NCI-H526 (cell line): ENCODE results near the gene HCRTR2.
"Not testable (repeated sequence)": the region's sequence is repeated elsewhere in the genome, so short reads cannot be mapped to it uniquely, and the experiment has no call there.

Experiments used
- DNase-seq, 2 experiments: peaks; one replicate each; lab custom pipeline; 2025; lab: John Stamatoyannopoulos, UW

HCRTR2 gene

GRCh38 chr6:55174211-55175026 is at the start of gene HCRTR2:
Gene HCRTR2 (plus strand): TSS chr6:55174515. CDS start chr6:55174588, 73 bp downstream.
- DNase-seq, result peak in 1 of 2 experiments; percentile 36

- DNase-seq, result no peak
These were observed 43.5 kb upstream of the HCRTR2 start for GRCh38 chr6:55130806-55131324.

DNA sequence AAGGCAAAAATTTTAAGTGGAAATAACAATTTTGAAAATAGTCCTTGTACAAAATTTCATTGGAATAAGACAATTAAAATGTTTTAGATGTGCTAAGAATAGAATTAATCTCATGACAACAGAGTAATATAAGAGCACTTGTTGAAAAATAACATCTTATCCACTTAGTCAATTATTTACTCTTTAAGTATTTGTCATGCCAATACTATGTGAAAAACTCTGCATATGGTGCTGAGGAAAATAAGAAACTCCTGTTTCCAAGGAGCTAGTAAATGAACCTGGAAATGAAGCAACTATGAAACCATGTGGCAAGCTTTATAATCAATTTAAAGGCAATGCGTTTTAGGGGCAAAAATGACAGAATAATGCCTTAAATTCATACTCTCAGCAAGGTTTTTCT is 42.7 kb upstream of the HCRTR2 start:
- DNase-seq, result no peak

- DNase-seq, result no peak
These were observed 37.4 kb upstream of the HCRTR2 start for GRCh38 chr6:55136916-55137315.

GRCh38 chr6:55137929-55138693 is 36.2 kb upstream of the HCRTR2 start:
- DNase-seq, result no peak

DNA sequence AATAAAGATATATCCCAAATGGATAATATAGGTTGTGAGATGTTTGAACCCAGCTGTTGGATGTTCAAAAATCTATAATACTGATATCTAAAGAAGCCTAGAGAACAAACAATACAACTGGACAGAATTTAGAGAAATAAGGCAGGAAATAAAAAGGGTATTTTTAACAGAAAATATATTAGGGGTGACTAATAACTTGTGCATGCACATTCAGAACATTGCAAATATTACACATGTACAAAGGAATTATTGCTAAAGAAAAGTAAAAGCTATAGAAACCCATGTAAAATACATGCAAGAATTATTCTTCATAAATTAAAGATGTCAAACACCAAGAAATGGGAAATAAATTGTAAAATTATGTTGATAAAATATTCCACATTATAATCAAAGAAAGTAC is 32.7 kb upstream of the HCRTR2 start:
- no peak for DNase-seq

GRCh38 chr6:55142610-55143009 is 31.7 kb upstream of the HCRTR2 start:
- DNase-seq, result no peak

GRCh38 chr6:55153284-55153683 is 21.0 kb upstream of the HCRTR2 start:
- DNase-seq, result no peak

- DNase-seq, result not testable (repeated sequence)
These were observed 15.5 kb upstream of the HCRTR2 start for GRCh38 chr6:55158784-55159183.

GRCh38 chr6:55167860-55168259 is 6.5 kb upstream of the HCRTR2 start:
- no peak for DNase-seq

DNA sequence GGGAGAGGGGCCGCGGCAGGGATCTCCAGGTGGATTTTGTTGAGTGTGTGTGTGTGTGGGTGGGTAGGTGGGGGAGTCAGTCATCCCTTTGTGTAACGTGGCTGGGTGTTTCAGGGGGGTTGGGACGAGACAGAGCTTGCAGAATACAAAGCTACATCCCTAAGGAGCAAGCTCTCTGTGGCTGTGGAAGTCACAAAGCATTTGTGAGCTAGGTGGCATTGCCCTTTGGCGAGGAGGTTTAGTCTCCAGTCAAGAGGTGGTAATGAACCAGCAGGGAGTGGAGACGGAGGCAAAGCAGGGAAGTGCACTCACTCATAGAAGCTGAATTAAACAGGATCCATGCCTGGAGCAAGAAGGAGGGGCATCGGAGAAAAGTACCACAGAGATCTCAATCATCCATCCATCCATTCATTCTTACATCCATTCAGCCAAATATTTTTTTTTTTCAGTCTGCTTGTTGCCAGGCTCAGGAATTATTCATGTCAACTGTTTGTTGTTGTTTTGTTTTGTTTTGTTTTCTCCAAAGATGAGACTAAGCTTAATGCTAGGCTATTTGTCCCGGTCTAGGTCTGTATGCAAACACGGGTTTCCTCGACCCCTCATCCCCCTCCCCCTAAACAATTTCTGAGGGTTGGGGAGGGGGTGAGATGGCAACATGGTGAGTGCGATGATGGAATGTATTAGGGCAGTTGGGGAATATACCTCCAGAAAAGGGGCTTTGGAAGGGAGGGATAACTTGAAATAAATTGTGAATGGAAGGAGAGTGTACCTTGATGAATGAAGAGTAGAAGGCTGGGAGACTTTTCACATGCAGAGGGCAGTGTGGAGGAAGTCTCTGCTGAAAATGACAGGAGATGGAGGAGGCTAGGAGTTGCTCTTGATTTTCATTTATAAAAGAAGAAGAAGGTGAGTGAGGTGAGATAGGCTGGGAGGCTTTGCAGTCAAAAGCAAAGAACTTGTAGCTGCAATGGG is 1.0 kb downstream of the HCRTR2 start:
- DNase-seq, result peak; percentile 31 to 72

DNA sequence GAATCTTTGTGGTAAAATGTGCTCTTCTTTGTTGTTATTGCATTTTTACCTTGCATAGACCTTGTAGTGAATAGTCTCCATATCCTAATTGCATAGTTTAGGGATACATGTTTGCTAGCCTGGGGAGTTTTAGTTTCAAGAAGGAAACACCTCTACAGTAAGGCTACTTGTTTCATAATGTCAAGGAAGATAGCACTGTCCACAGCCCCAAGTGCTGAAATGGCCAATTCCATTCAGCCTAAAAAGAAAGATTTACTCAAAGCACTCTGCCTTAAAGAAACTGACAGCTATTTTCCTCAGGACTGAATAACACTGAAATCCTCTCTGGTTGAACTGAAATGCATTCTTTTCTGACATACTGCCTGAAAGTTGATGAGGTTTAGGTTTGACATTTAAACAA is 2.6 kb downstream of the HCRTR2 start:
- no peak for DNase-seq

DNA sequence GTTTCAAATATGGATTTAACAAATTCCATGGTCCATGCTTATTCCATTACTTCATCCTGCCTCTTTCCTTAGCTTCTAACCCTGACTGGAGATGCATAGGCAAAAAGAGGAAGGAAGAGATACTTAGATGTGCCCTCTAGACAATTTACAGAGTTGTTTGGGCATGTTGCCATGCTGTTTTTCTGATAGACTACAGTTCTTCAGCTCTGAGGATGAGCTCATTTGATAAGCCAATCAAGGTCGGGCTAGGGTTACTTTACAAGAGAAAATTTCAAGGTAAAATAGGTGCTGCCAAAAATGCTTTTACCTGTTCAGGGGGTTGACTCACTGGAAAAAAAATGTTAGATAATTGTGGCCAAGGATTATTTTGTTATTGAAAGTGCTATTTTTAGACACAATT is 5.9 kb downstream of the HCRTR2 start:
- no peak for DNase-seq

GRCh38 chr6:55182016-55182650 is 7.8 kb downstream of the HCRTR2 start:
- DNase-seq, result no peak

- no peak for DNase-seq
These were observed 10.6 kb downstream of the HCRTR2 start for GRCh38 chr6:55184782-55185530.

DNA sequence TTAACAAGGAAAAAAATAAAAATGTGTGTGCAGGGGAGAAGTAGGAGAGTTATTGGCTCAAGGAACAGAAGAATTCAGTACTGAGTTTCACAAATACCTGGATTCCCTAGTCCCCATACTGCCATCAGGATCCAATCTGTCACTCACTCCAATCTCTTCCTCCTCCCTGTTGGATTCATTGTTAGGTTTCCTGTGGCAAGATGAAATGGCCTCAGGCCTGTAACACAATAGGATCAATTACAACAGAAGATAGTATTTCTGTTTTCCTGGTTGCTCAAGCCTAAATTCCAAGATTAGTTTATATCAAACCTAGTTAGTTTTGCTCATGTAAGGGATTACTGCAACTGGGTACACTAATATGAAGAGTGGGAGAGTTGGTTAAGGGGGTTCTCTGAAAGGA is 24.4 kb downstream of the HCRTR2 start:
- no peak for DNase-seq

DNA sequence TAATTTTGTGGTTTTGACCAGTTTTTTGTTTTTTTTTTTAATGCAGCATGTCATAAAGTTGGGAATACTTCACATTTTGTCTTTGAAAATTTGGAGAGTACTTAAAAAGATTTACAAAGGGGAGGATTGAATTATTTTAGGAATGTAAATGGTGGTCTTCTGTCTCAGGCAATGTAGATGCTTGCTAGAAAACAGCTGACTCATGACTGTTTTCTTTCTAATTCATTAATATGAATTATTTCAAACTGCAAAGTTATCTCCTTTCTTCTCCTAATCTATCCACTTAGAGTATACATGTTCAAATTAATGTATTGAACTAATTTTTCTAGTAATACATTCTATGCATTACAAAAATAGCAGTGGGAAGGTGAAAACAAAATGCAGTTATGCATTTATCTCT is 24.9 kb downstream of the HCRTR2 start:
- DNase-seq, result no peak

DNA sequence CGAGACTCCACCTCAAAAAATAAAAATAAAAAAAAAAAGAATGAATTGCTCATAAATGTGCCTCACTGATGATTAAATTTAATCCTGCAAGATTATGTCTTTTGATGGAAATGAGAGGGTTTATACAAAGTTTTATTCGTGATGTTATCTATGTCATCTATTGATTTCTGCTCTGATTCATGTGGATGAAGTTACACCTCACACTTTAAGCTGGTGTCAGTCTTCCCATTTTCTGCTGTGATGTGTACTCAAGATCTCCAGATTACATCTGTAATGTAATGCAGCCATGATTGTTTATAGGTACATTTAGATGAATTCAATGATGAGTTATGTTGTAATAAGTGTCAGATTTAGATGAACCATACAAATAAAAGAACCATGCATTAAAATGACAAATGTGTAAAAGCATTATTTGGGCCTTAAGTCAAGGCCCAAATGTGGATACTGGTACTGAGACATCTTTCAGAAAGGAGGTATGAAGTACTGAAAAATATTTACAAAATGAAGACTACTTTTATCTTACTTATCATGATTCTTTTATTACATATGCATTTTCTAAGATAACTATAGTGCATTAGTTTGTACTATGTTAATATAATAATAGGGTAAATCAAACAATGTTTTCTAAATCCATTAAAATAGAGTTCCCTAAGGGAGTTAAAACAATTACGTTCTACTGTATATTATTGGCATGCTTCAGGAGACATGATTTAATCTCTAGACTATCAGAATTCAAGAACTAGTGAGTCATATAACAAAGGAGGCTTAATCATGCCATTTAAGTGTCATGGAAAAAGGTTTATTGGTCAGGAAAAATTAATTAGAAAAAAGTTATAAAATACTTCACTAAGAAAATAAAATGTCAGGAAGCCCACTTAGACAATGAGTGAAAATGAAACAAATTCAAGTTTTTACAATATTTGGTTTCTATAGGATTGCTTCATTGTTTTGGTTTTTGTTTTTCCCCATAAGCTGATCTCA is 34.5 kb downstream of the HCRTR2 start:
- DNase-seq, result no peak

DNA sequence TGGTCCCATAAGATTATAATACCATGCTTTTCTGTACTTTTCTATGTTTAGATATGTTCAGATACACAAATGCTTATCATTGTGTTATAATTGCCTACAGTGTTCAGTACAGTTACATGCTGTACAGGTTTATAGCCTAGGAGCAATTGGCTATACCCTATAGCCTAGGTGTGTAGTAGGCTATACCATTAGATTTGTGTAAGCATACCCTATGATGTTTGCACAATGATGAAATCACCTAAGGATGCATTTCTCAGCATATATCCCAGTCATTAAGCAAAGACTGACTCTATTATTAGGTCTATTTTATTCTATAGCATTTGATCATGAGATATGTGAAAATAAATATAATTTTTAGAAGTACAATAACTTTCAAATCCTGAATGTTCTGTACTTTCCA is 36.6 kb downstream of the HCRTR2 start:
- DNase-seq, result no peak
